ENCODE measurements around the gene CKAP2L.

GRCh38 chr2:112718863-112719370 lies 45.5 kb downstream of the CKAP2L start:
- TF ChIP-seq, protein P1, sequence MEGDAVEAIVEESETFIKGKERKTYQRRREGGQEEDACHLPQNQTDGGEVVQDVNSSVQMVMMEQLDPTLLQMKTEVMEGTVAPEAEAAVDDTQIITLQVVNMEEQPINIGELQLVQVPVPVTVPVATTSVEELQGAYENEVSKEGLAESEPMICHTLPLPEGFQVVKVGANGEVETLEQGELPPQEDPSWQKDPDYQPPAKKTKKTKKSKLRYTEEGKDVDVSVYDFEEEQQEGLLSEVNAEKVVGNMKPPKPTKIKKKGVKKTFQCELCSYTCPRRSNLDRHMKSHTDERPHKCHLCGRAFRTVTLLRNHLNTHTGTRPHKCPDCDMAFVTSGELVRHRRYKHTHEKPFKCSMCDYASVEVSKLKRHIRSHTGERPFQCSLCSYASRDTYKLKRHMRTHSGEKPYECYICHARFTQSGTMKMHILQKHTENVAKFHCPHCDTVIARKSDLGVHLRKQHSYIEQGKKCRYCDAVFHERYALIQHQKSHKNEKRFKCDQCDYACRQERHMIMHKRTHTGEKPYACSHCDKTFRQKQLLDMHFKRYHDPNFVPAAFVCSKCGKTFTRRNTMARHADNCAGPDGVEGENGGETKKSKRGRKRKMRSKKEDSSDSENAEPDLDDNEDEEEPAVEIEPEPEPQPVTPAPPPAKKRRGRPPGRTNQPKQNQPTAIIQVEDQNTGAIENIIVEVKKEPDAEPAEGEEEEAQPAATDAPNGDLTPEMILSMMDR (IDR thresholded peaks at IDR 0.05), result no peak
- TF ChIP-seq POLR2A (IDR thresholded peaks at IDR 0.05), result no peak
